GM23338 (cell line): ENCODE data around the gene CFAP58. TPM values are rescaled to one million over a fixed set of nuclear protein-coding genes. Genes with fewer than 3 reads are reported as not detected.

Source experiments
- ATAC-seq: fragments of 200-7000 bp; cut with Tn5 transposase; 3 replicates; pipeline ENCODE4 v1.9.1; 2020
- DNase-seq: peaks from one replicate; pipeline ENCODE4 v3.0.0-alpha.2; 2015; ENCODE audit warnings: low spot score
- H2AFZ ChIP-seq: fragments of 200-600 bp; sonication (generic); 2 replicates; pipeline ENCODE4 v1.8.0; 2016; ENCODE audit warnings: antibody characterized with exemption, mild to moderate bottlenecking, moderate library complexity
- H3F3A ChIP-seq: fragments of 200-600 bp; sonication (generic); replicated peaks from 2 replicates; pipeline ENCODE4 v1.8.0; 2017; ENCODE audit warnings: antibody characterized with exemption, mixed run types, low read depth
- H3K27ac ChIP-seq: fragments of 200-600 bp; sonication (generic); 2 replicates; pipeline ENCODE4 v1.6.1; 2016; ENCODE audit warnings: low read depth
- H3K27me3 ChIP-seq: fragments of 200-600 bp; sonication (generic); 2 replicates; pipeline ENCODE4 v1.8.0; 2016; ENCODE audit warnings: mild to moderate bottlenecking, mixed run types, moderate library complexity; ENCODE audit not compliant: insufficient read depth
- H3K36me3 ChIP-seq: fragments of 200-600 bp; sonication (generic); 2 replicates; pipeline ENCODE4 v1.8.0; 2016; ENCODE audit warnings: mild to moderate bottlenecking; ENCODE audit not compliant: insufficient read depth
- H3K4me1 ChIP-seq: fragments of 200-600 bp; sonication (generic); 2 replicates; pipeline ENCODE4 v1.8.0; 2016; ENCODE audit warnings: mild to moderate bottlenecking, moderate library complexity; ENCODE audit not compliant: insufficient read depth
- H3K4me2 ChIP-seq: fragments of 200-600 bp; sonication (generic); 2 replicates; pipeline ENCODE4 v1.7.1; 2017; ENCODE audit warnings: mixed run types
- H3K4me3 ChIP-seq: fragments of 200-600 bp; sonication (generic); 2 replicates; pipeline ENCODE4 v1.6.1; 2016; ENCODE audit warnings: mixed run types
- H3K79me2 ChIP-seq: fragments of 200-600 bp; sonication (generic); replicated peaks from 2 replicates; pipeline ENCODE4 v1.8.0; 2017; ENCODE audit warnings: mild to moderate bottlenecking; ENCODE audit not compliant: insufficient read depth
- H3K9me2 ChIP-seq: fragments of 200-600 bp; sonication (generic); 2 replicates; pipeline ENCODE4 v1.8.0; 2017; ENCODE audit not compliant: insufficient read depth
- H4K20me1 ChIP-seq: fragments of 200-600 bp; sonication (generic); replicated peaks from 2 replicates; pipeline ENCODE4 v1.8.0; 2017; ENCODE audit warnings: mild to moderate bottlenecking; ENCODE audit not compliant: insufficient read depth
- H3K27ac Mint-ChIP-seq: 2 replicates; pipeline ENCODE4 v1.8.0; 2020; ENCODE audit warnings: inconsistent platforms, mild to moderate bottlenecking, moderate library complexity, mixed read lengths
- H3K27me3 Mint-ChIP-seq: 3 replicates; pipeline ENCODE4 v1.8.0; 2022; ENCODE audit warnings: low read depth, mild to moderate bottlenecking, moderate library complexity, mixed read lengths, inconsistent platforms; ENCODE audit not compliant: insufficient read depth, poor library complexity
- H3K36me3 Mint-ChIP-seq: 3 replicates; pipeline ENCODE4 v1.8.0; 2021; ENCODE audit warnings: low read depth, mild to moderate bottlenecking, inconsistent platforms, moderate library complexity, mixed read lengths
- H3K4me1 Mint-ChIP-seq: 3 replicates; pipeline ENCODE4 v1.8.0; 2020; ENCODE audit warnings: mild to moderate bottlenecking, inconsistent platforms, mixed read lengths
- H3K4me3 Mint-ChIP-seq: 3 replicates; pipeline ENCODE4 v1.8.0; 2021; ENCODE audit warnings: moderate library complexity, mild to moderate bottlenecking, inconsistent platforms, mixed read lengths
- H3K9me3 Mint-ChIP-seq: 3 replicates; pipeline ENCODE4 v1.8.0; 2020; ENCODE audit warnings: moderate library complexity, mild to moderate bottlenecking, inconsistent platforms, mixed read lengths
- CREB1 ChIP-seq: fragments of 250-450 bp; sonication (Bioruptor Pico); IDR thresholded peaks from 2 replicates; pipeline ENCODE4 v1.5.0; 2020; ENCODE audit warnings: low read depth, mild to moderate bottlenecking, moderate library complexity
- EZH2 ChIP-seq: fragments of 200-600 bp; sonication (generic); IDR thresholded peaks from one replicate; pipeline ENCODE4 v1.8.0; 2017; ENCODE audit warnings: antibody characterized with exemption, mild to moderate bottlenecking, low read depth; ENCODE audit not compliant: unreplicated experiment
- EZH2phosphoT487 ChIP-seq: fragments of 200-600 bp; sonication (generic); IDR thresholded peaks from one replicate; pipeline ENCODE4 v1.8.1; 2018; ENCODE audit warnings: antibody characterized with exemption; ENCODE audit not compliant: unreplicated experiment
- polyA plus RNA-seq: library from polyadenylated mRNA; unstranded; fragments of >200 nt; fragmentation: Nextera tagmentation; extraction: Ambion mirVana; gene quantifications from 2 replicates; pipeline ENCODE4 v1.2.1, GENCODE V29; 2016
- total RNA-seq: library from RNA; depleted of rRNA; stranded (reverse); fragments of >200 nt; shearing (Covaris generic); gene quantifications from 2 replicates; pipeline ENCODE4 v1.2.3, GENCODE V29; 2014; rRNA removed
- TF ChIP-seq, protein P1 (sequence below), 2 experiments: fragments of 200-600 bp in 1 of 2; sonication (generic) in 1 of 2; conservative IDR thresholded peaks; 2 replicates each; pipeline versions ENCODE4 v1.5.1 to v1.6.1; 2016 to 2017; ENCODE audit warnings: antibody characterized with exemption in 2 of 2, low read depth in 2 of 2, mild to moderate bottlenecking in 2 of 2, moderate library complexity in 1 of 2

CFAP58 gene
- total and polyA plus RNA-seq, 2 experiments from 2014 or later: 0.63 to 0.89 TPM

DNA sequence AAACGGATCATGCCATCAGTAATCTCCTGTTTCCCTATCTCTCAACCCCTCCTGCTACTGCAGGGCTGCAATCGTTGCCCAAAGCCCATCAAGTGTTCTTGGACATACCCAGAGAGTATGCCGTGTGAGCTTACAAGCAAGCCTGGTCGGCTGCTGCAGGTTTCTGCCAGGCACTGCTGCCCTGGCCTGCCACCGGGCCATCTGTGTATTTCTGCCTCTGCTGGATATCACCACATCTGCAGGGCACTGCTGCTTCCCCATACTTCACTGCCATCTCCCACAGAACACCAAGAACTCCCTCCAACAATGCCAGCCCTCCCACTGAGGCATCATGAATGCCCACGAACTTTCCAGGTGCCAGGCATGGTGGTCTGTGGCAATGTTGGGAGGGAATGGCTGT is 149.3 kb downstream of the CFAP58 start:
- H3K4me1 ChIP-seq: no peaks in the 10 kb centered on the region
- no peak for ATAC-seq
- H3K79me2 ChIP-seq: no peaks in the 10 kb centered on the region
- Mint-ChIP-seq H3K36me3 (no peaks in the 10 kb centered on the region), H3K4me1 (peaks cover 22% of the 10 kb centered on the region), H3K4me3 (no peak overlapping the region), H3K27me3 (peaks cover 3% of the 10 kb centered on the region), H3K9me3 (no peaks in the 10 kb centered on the region), H3K27ac (no peak overlapping the region; the same call in 1 of the 2 replicates)
- no peaks in the 10 kb centered on the region for H4K20me1 ChIP-seq
- H3K27me3 ChIP-seq: no peaks in the 10 kb centered on the region
- no peak for DNase-seq
- no peaks in the 10 kb centered on the region for H3F3A ChIP-seq
- H3K27ac ChIP-seq: no peak overlapping the region
- H3K4me3 ChIP-seq: no peak overlapping the region
- H3K36me3 ChIP-seq: no peaks in the 10 kb centered on the region
- TF ChIP-seq CREB1 (CRISPR knock-in tag): no peak
- TF ChIP-seq, protein P1, sequence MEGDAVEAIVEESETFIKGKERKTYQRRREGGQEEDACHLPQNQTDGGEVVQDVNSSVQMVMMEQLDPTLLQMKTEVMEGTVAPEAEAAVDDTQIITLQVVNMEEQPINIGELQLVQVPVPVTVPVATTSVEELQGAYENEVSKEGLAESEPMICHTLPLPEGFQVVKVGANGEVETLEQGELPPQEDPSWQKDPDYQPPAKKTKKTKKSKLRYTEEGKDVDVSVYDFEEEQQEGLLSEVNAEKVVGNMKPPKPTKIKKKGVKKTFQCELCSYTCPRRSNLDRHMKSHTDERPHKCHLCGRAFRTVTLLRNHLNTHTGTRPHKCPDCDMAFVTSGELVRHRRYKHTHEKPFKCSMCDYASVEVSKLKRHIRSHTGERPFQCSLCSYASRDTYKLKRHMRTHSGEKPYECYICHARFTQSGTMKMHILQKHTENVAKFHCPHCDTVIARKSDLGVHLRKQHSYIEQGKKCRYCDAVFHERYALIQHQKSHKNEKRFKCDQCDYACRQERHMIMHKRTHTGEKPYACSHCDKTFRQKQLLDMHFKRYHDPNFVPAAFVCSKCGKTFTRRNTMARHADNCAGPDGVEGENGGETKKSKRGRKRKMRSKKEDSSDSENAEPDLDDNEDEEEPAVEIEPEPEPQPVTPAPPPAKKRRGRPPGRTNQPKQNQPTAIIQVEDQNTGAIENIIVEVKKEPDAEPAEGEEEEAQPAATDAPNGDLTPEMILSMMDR (conservative IDR thresholded peaks at IDR 0.05; ENCODE audit: low read depth in 2 of 2): no peak
- TF ChIP-seq EZH2phosphoT487: no peak
- no peak for TF ChIP-seq EZH2
- H3K4me2 ChIP-seq: no peak overlapping the region
- H3K9me2 ChIP-seq: no peaks in the 10 kb centered on the region
- no peak overlapping the region for H2AFZ ChIP-seq

Other genes with a start within 250 kb of the CFAP58 start
- 8.3 and 8.8 TPM in 2 replicates for gene SFR1, start 231.7 kb upstream of the CFAP58 start, total RNA-seq
- gene SFR1, start 231.7 kb upstream of the CFAP58 start, polyA plus RNA-seq: 10.1 and 13.0 TPM in 2 replicates
- 0.24 and 0.47 TPM in 2 replicates for gene CFAP43, start 121.5 kb upstream of the CFAP58 start, total RNA-seq
- 0.44 TPM in 1 of 2 replicates, not detected in the other for gene CFAP43, start 121.5 kb upstream of the CFAP58 start, polyA plus RNA-seq
- gene GSTO1, start 98.9 kb upstream of the CFAP58 start, total RNA-seq: 52.5 and 75.3 TPM in 2 replicates
- 182 and 204 TPM in 2 replicates for gene GSTO1, start 98.9 kb upstream of the CFAP58 start, polyA plus RNA-seq
- gene GSTO2, start 84.6 kb upstream of the CFAP58 start, total RNA-seq: 30.7 and 39.3 TPM in 2 replicates
- gene GSTO2, start 84.6 kb upstream of the CFAP58 start, polyA plus RNA-seq: 49.8 and 51.3 TPM in 2 replicates
- 15.2 and 15.9 TPM in 2 replicates for gene ITPRIP, start 15.4 kb upstream of the CFAP58 start, total RNA-seq
- 6.4 and 6.9 TPM in 2 replicates for gene ITPRIP, start 15.4 kb upstream of the CFAP58 start, polyA plus RNA-seq